OCI-LY3 (cell line): ENCODE results near the gene PITRM1.

ENCODE experiments used
- CTCF ChIP-seq: fragments of 200-600, 300-600 bp; sonication (generic); IDR thresholded peaks from 2 replicates; pipeline ENCODE4 v1.5.1; 2014; ENCODE audit warnings: antibody characterized with exemption, low read length, low read depth
- EZH2phosphoT487 ChIP-seq: fragments of 200-600 bp; shearing (Covaris generic); IDR thresholded peaks from 2 replicates; pipeline ENCODE4 v1.6.1; 2018; ENCODE audit warnings: antibody characterized with exemption, mixed run types, low read depth

DNA sequence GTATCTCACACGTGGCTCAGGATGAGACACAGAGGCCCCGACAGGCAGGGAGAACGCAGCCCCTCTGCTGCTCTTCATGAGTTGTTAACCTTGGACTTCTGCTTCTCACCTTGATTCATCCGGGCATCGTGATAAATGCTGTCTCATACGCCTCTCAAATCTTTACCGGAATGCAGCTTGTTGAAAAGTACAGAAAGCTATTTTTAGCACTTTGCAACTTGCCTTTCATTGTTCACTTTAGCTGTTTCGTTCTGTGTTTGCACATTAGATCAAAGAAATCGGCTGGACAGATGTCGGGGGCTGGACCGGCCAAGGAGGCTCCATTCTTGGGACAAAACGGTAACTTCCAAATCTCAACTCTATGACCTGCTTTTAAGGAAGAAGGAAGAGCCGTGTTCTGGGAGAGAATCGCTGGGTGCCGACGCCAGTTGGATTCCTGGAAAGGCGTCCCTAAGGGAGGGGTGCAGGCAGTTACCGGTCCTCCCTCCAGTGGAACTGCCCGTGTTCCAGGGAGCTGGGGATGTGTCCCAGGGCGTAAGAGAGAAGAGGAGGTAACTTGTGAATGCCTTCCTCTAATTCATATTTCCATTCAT, 56.0 kb downstream of the PITRM1 start:
- TF ChIP-seq CTCF: no peak
- TF ChIP-seq EZH2phosphoT487: no peak
